Esophagus squamous epithelium (tissue), 4 donors: ENCODE measurements around the gene NDUFS2.

ENCODE experiments used
- CTCF ChIP-seq, 6 experiments: fragments of 450-650 bp in 4 of 6; fragments of 200-600 bp in 2 of 6; sonication (generic) in 2 of 6; IDR thresholded peaks; one replicate each; pipeline ENCODE4 v1.5.1; 2016 to 2019; ENCODE audit warnings: antibody characterized with exemption in 6 of 6, mild to moderate bottlenecking in 4 of 6, moderate library complexity in 4 of 6
- POLR2A ChIP-seq, 4 donors: fragments of 450-650 bp; IDR thresholded peaks; one replicate each; pipeline ENCODE4 v1.6.1; 2017; ENCODE audit warnings: antibody characterized with exemption in 4 of 4, mild to moderate bottlenecking in 4 of 4, moderate library complexity in 3 of 4

GRCh38 chr1:161220002-161220401, 17.8 kb downstream of the NDUFS2 start:
- no peak for TF ChIP-seq POLR2A (IDR thresholded peaks at IDR 0.05)
- TF ChIP-seq CTCF (IDR thresholded peaks at IDR 0.05) = no peak
